Right kidney (tissue), 1 donor: ENCODE data around the gene USP31.

Experiments used
- DNase-seq: peaks from one replicate; pipeline ENCODE4 v3.0.0-alpha.2; 2016

USP31 gene

DNA sequence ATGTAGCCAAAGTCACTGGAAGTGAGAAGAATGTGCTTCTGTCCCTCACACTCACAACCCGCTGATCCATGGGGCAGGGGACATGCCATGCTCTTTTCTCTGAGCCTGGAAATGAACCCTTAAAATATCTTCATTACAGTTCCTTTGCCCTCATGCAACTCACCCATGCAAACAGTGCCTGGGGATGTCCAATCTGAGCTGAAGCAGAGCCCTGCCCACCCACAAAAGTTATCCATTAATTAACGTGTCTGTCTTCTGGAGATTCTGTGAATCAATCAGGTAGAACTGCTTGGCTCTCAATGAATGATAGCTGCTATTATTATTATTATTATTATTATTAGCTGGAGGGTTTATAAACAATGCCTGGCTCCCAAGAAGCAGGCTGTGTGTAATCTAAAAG is 133.7 kb downstream of the USP31 start:
- no peak for DNase-seq

GRCh38 chr16:23014592-23014991 is 134.7 kb downstream of the USP31 start:
- DNase-seq = no peak
